ENCODE measurements around the gene FALEC.

FALEC gene

GRCh38 chr1:150476754-150477153 lies 38.8 kb upstream of the FALEC start:
- H3K4me3 ChIP-seq (replicated peaks in 1 of 2; ENCODE audit: low read depth in 2 of 2, low read length in 2 of 2) = no peak overlapping the region
- no peak for TF ChIP-seq CTCF (IDR thresholded peaks at IDR 0.05; ENCODE audit: low read depth, low read length)
- DNase-seq (ENCODE audit: low read depth in 2 of 2) = no peak

GRCh38 chr1:150477320-150477719 lies 38.2 kb upstream of the FALEC start:
- TF ChIP-seq CTCF (IDR thresholded peaks at IDR 0.05; ENCODE audit: low read depth, low read length) = no peak
- peak in 1 of 2 donors; percentile 10 for DNase-seq (ENCODE audit: low read depth in 2 of 2)
- H3K4me3 ChIP-seq (replicated peaks in 1 of 2; ENCODE audit: low read depth in 2 of 2, low read length in 2 of 2) = no peak overlapping the region

GRCh38 chr1:150477733-150478132 lies 37.8 kb upstream of the FALEC start:
- DNase-seq (ENCODE audit: low read depth in 2 of 2) = peak; percentile 34 to 80
- H3K4me3 ChIP-seq (replicated peaks in 1 of 2; ENCODE audit: low read depth in 2 of 2, low read length in 2 of 2) = no peak overlapping the region
- no peak for TF ChIP-seq CTCF (IDR thresholded peaks at IDR 0.05; ENCODE audit: low read depth, low read length)

- TF ChIP-seq CTCF (IDR thresholded peaks at IDR 0.05; ENCODE audit: low read depth, low read length) = no peak
- H3K4me3 ChIP-seq (replicated peaks in 1 of 2; ENCODE audit: low read depth in 2 of 2, low read length in 2 of 2) = no peak overlapping the region
- no peak for DNase-seq (ENCODE audit: low read depth in 2 of 2)
Observed at GRCh38 chr1:150479370-150479769, 36.2 kb upstream of the FALEC start.

GRCh38 chr1:150479927-150480352 lies 35.6 kb upstream of the FALEC start:
- no peak for TF ChIP-seq CTCF (IDR thresholded peaks at IDR 0.05; ENCODE audit: low read depth, low read length)
- no peak overlapping the region for H3K4me3 ChIP-seq (replicated peaks in 1 of 2; ENCODE audit: low read depth in 2 of 2, low read length in 2 of 2)
- no peak for DNase-seq (ENCODE audit: low read depth in 2 of 2)

- H3K4me3 ChIP-seq (replicated peaks in 1 of 2; ENCODE audit: low read depth in 2 of 2, low read length in 2 of 2) = no peak overlapping the region
- peak in 1 of 2 donors; percentile 63 for DNase-seq (ENCODE audit: low read depth in 2 of 2)
Observed at GRCh38 chr1:150484431-150484830, 31.1 kb upstream of the FALEC start.

More at GRCh38 chr1:150484431-150484830, 31.1 kb upstream of the FALEC start:
- no peak for TF ChIP-seq CTCF (IDR thresholded peaks at IDR 0.05; ENCODE audit: low read depth, low read length)

All from cardiac fibroblast (primary cell).